HG03045 (cell line): Measurements from ENCODE around the gene SLC37A1.

Source experiments
- ATAC-seq: cut with Tn5 transposase; IDR thresholded peaks from one replicate; pipeline ENCODE4 v1.9.1; 2021; ENCODE audit warnings: mild to moderate bottlenecking, moderate library complexity; ENCODE audit not compliant: unreplicated experiment

SLC37A1 gene

GRCh38 chr21:42478504-42478903, 35.1 kb upstream of the SLC37A1 start:
- ATAC-seq: no peak

- ATAC-seq: no peak
Measured at GRCh38 chr21:42479582-42479981, 34.1 kb upstream of the SLC37A1 start.

GRCh38 chr21:42480736-42481135, 32.9 kb upstream of the SLC37A1 start:
- ATAC-seq: no peak

- no peak for ATAC-seq
Measured at GRCh38 chr21:42481169-42481568, 32.5 kb upstream of the SLC37A1 start.

- no peak for ATAC-seq
Measured at GRCh38 chr21:42484966-42485365, 28.7 kb upstream of the SLC37A1 start.

GRCh38 chr21:42486072-42486471, 27.6 kb upstream of the SLC37A1 start:
- ATAC-seq: no peak

GRCh38 chr21:42486531-42486930, 27.1 kb upstream of the SLC37A1 start:
- no peak for ATAC-seq

- ATAC-seq: no peak
Measured at GRCh38 chr21:42489006-42489563, 24.6 kb upstream of the SLC37A1 start.

- no peak for ATAC-seq
Measured at GRCh38 chr21:42489991-42490390, 23.7 kb upstream of the SLC37A1 start.

GRCh38 chr21:42490720-42491119, 22.9 kb upstream of the SLC37A1 start:
- no peak for ATAC-seq

GRCh38 chr21:42491328-42491727, 22.3 kb upstream of the SLC37A1 start:
- ATAC-seq: no peak

- no peak for ATAC-seq
Measured at GRCh38 chr21:42492201-42492600, 21.5 kb upstream of the SLC37A1 start.

- no peak for ATAC-seq
Measured at GRCh38 chr21:42493109-42494060, 20.3 kb upstream of the SLC37A1 start.

- no peak for ATAC-seq
Measured at GRCh38 chr21:42495027-42495426, 18.6 kb upstream of the SLC37A1 start.

- ATAC-seq: peak; percentile 24
Measured at GRCh38 chr21:42495765-42496119, 17.9 kb upstream of the SLC37A1 start.

- ATAC-seq: peak; percentile 96
Measured at GRCh38 chr21:42496120-42496838, 17.4 kb upstream of the SLC37A1 start, which contains the start of gene RSPH1. TSS of gene RSPH1 (minus strand) at chr21:42496224. CDS start at chr21:42496186, 38 bp downstream.

GRCh38 chr21:42496839-42497202, 16.8 kb upstream of the SLC37A1 start:
- no peak for ATAC-seq

GRCh38 chr21:42498012-42498411, 15.6 kb upstream of the SLC37A1 start:
- ATAC-seq: no peak

GRCh38 chr21:42499444-42500112, 14.1 kb upstream of the SLC37A1 start:
- ATAC-seq: no peak

GRCh38 chr21:42500225-42500624, 13.4 kb upstream of the SLC37A1 start:
- ATAC-seq: no peak

- no peak for ATAC-seq
Measured at GRCh38 chr21:42500736-42501135, 12.9 kb upstream of the SLC37A1 start.
